ENCODE measurements around the gene ZNF276. TPM values are rescaled to one million over a fixed set of nuclear protein-coding genes. Genes with fewer than 3 reads are reported as not detected.
A peak's percentile ranks its signal among the peaks of the same experiment; 100 is the strongest.

Gene ZNF276
- total and polyA plus RNA-seq, 8 donors, result 7.9 to 49.3 (median 11.2) TPM

DNA sequence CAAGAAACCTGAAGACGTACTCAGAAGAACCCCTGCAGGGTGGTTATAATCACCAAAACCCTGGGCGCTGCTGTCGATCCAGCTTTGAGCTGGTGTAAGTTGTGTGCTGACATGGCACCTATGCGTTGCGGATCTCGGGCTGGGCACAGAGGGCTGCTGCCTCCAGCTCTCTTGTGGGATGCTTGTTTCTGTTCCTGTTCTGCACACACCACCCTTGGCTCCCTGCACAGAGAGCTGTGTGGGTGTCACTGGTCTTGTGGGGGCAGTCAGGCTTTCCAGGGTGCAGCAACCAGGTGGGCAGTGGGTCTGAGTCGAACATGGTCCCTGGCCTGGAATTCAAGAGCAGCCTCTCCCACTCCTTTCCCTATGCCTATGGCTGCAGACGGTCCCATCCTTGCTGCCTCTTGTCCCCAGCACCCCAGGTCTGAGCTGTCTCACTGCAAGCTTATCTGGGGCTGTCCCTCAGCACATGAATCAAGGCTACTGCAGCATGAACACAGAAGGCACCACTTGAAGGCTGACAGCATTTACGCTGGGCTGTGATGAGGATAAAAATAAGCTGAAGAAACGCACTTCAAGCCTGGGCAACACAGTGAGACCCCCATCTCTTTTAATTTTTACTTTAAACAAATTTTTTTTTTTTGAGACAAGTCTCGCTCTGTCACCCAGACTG is 20.1 kb downstream of the ZNF276 start:
- WGBS, 2 donors, result 85 to 89% methylated on average over 11 of the region's 11 CpGs
- Histone ChIP-seq H3K9me3 (no peaks in the 10 kb centered on the region), H3K4me3 (no peak overlapping the region), H3K4me1 (no peaks in the 10 kb centered on the region), H3K27me3 (no peaks in the 10 kb centered on the region), H3K36me3 (peaks cover 4 to 34% (median 22%) of the 10 kb centered on the region in 3 donors), H3K27ac (no peak overlapping the region)
- ATAC-seq (peak in 1 of 4 donors; percentile 6), DNase-seq (no peak), FAIRE-seq (no peak)
- TF ChIP-seq, protein P1, sequence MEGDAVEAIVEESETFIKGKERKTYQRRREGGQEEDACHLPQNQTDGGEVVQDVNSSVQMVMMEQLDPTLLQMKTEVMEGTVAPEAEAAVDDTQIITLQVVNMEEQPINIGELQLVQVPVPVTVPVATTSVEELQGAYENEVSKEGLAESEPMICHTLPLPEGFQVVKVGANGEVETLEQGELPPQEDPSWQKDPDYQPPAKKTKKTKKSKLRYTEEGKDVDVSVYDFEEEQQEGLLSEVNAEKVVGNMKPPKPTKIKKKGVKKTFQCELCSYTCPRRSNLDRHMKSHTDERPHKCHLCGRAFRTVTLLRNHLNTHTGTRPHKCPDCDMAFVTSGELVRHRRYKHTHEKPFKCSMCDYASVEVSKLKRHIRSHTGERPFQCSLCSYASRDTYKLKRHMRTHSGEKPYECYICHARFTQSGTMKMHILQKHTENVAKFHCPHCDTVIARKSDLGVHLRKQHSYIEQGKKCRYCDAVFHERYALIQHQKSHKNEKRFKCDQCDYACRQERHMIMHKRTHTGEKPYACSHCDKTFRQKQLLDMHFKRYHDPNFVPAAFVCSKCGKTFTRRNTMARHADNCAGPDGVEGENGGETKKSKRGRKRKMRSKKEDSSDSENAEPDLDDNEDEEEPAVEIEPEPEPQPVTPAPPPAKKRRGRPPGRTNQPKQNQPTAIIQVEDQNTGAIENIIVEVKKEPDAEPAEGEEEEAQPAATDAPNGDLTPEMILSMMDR (IDR thresholded peaks at IDR 0.05), result no peak
- intact Hi-C loops (cut with DNase I), result loop anchor here in 1 of 3 donors (10.0 kb wide), 1 partner anchor 113 kb away; no protein-coding TSS in a partner anchor

DNA sequence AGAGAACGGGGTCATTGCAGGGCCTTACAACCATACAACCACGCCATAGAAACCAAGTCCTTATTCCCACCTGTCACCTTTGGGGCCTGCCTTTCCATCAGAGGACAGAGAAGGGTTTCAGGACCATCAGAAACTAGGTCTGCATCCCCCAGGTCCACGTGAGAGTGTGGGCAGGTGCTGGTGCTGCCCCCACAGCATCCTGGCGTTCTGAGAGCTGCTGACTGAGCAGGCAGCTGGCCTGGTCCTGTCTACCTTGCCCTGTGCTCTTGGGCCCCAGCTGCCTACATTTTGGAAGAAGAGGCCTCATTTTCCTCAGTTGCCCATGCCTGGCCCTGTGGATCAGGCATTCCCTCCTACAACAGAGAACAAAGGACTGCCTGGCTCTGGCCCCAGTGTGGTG is 21.6 kb downstream of the ZNF276 start:
- no peak for ATAC-seq
- peaks cover 4 to 25% (median 15%) of the 10 kb centered on the region in 3 donors for H3K36me3 ChIP-seq
- no peaks in the 10 kb centered on the region for H3K4me1 ChIP-seq
- WGBS, 2 donors, result 78 to 89% methylated on average over 4 of the region's 4 CpGs
- no peaks in the 10 kb centered on the region for H3K27me3 ChIP-seq
- no peak overlapping the region for H3K4me3 ChIP-seq
- H3K27ac ChIP-seq, result no peak overlapping the region
- H3K9me3 ChIP-seq, result no peaks in the 10 kb centered on the region
- FAIRE-seq, result no peak
- intact Hi-C loops (cut with DNase I), result loop anchor here in 1 of 3 donors (10.0 kb wide), 1 partner anchor 112 kb away; no protein-coding TSS in a partner anchor
- no peak for DNase-seq
- TF ChIP-seq, protein P1 (IDR thresholded peaks at IDR 0.05), result no peak

GRCh38 chr16:89744813-89745212 is 23.5 kb downstream of the ZNF276 start:
- Histone ChIP-seq H3K36me3 (peaks cover 0 to 6% (median 0%) of the 10 kb centered on the region in 3 donors), H3K27me3 (no peaks in the 10 kb centered on the region), H3K4me1 (no peaks in the 10 kb centered on the region), H3K27ac (no peak overlapping the region), H3K4me3 (no peak overlapping the region), H3K9me3 (no peaks in the 10 kb centered on the region)
- TF ChIP-seq, protein P1 (IDR thresholded peaks at IDR 0.05), result no peak
- FAIRE-seq (no peak), DNase-seq (no peak), ATAC-seq (no peak)
- 58 to 63% methylated on average over 16 of the region's 16 CpGs for WGBS, 2 donors
- intact Hi-C loops (cut with DNase I), result loop anchor here in 2 of 3 donors (5.0 to 10.0 kb wide), 2 partner anchors 110 to 112 kb away; no protein-coding TSS in a partner anchor

- intact Hi-C loops (cut with DNase I), result loop anchor here in 2 of 3 donors (5.0 to 10.0 kb wide), 2 partner anchors 109 to 111 kb away; no protein-coding TSS in a partner anchor
- FAIRE-seq, result no peak
Measured at GRCh38 chr16:89746043-89746442, 24.7 kb downstream of the ZNF276 start.

More at GRCh38 chr16:89746043-89746442, 24.7 kb downstream of the ZNF276 start:
- no peak overlapping the region for H3K4me3 ChIP-seq
- DNase-seq (no peak), ATAC-seq (no peak)
- H3K36me3 ChIP-seq, result no peaks in the 10 kb centered on the region
- 88% methylated on average over 15 of the region's 15 CpGs for WGBS, 2 donors
- TF ChIP-seq, protein P1 (IDR thresholded peaks at IDR 0.05), result no peak
- no peak overlapping the region for H3K27ac ChIP-seq
- H3K9me3 ChIP-seq, result no peaks in the 10 kb centered on the region
- no peaks in the 10 kb centered on the region for H3K27me3 ChIP-seq
- no peaks in the 10 kb centered on the region for H3K4me1 ChIP-seq
